ENCODE results near the gene RAG2.

Gene RAG2

DNA sequence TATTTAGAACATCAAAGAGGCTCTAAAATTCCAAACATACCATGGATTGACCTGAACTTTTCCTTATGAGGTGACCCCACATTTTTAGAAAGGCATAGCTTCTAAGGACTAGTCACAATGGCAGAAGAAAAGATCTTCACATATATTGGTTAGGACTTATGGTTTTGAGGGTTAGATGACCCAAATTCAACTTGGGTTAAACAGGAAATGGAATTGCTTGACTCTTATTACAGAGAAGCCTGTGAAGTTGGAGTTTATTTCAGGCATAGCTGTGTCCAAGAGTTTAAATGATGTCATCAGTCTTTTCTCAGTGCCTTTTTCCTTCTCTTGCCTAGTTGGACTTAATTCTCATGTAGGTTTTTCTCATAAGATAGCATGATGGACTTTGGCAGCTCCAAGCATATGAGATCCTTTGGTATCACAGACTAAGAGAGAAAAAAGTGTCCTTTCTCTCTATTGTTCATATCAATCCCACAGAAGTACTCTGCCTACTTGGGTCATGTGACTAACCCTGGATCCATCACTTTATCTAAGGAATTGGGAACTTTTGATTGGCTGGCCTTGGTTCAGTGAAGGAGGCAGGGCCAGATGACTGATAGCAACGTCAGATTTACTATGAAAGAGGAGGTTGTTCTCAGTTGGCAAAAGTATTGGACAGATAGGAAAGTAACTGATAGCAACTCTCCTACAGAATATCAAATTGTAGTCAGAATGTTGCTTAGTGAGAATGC lies 47.5 kb downstream of the RAG2 start:
- DNase-seq (ENCODE audit: low spot score), result no peak
